Colonic mucosa (tissue), 4 donors: ENCODE measurements around the gene PLIN5. TPM values are rescaled to one million over a fixed set of nuclear protein-coding genes. Genes with fewer than 3 reads are reported as not detected.

ENCODE experiments used
- DNase-seq: peaks from one replicate; pipeline ENCODE4 v3.0.0-alpha.2; 2020
- H3K27ac ChIP-seq: fragments of 200-600 bp; one replicate; pipeline ENCODE4 v1.8.0; 2021
- H3K27me3 ChIP-seq: fragments of 200-600 bp; one replicate; pipeline ENCODE4 v1.8.0; 2021
- H3K36me3 ChIP-seq: fragments of 200-600 bp; one replicate; pipeline ENCODE4 v1.8.0; 2021
- H3K4me1 ChIP-seq: fragments of 200-600 bp; one replicate; pipeline ENCODE4 v1.8.0; 2021; ENCODE audit warnings: mild to moderate bottlenecking
- H3K4me3 ChIP-seq: fragments of 200-600 bp; one replicate; pipeline ENCODE4 v1.8.0; 2021
- H3K9ac ChIP-seq, 2 donors: one replicate each; pipeline ENCODE4 v1.7.0; 2013; ENCODE audit warnings: control low read depth in 2 of 2, low read depth in 2 of 2, low read length in 2 of 2
- H3K9me3 ChIP-seq: fragments of 200-600 bp; one replicate; pipeline ENCODE4 v1.8.0; 2021
- CTCF ChIP-seq: fragments of 200-600 bp; IDR thresholded peaks from one replicate; pipeline ENCODE4 v1.8.0; 2022; ENCODE audit warnings: antibody characterized with exemption, mild to moderate bottlenecking
- intact Hi-C: fragments of 100-400 bp; cut with DNase I; formaldehyde crosslinking; loops from one replicate; pipeline ENCODE4 v1.14.1; 2022
- total RNA-seq, 2 donors: library from RNA; stranded (reverse); fragmentation: NEBNext Ultra II Directional in 1 of 2; extraction: Animal tissue kit (Norgen Biotek cat#: 25700) in 1 of 2; gene quantifications; one replicate each; pipeline ENCODE4 v1.2.1, GENCODE V29; 2021
- donor health status: healthy.
- donor health status: DM: no; HTN: no; CAD: no.
- donor health status: DM: no; HTN: no; CAD: no.

PLIN5 gene
- total RNA-seq, 2 donors from 2014 or later = 2.0 to 3.5 TPM

GRCh38 chr19:4571305-4571917, 36.4 kb upstream of the PLIN5 start:
- H3K9ac ChIP-seq = no peak overlapping the region
- DNase-seq = no peak
- H3K27me3 ChIP-seq = peaks cover 4% of the 10 kb centered on the region
- H3K36me3 ChIP-seq = no peaks in the 10 kb centered on the region
- H3K27ac ChIP-seq = no peak overlapping the region
- H3K4me3 ChIP-seq = no peak overlapping the region
- no peaks in the 10 kb centered on the region for H3K4me1 ChIP-seq
- intact Hi-C loops = no loop called here
- H3K9me3 ChIP-seq = no peaks in the 10 kb centered on the region
- TF ChIP-seq CTCF = no peak

- no peaks in the 10 kb centered on the region for H3K36me3 ChIP-seq
- H3K4me3 ChIP-seq = no peak overlapping the region
- intact Hi-C loops = no loop called here
- no peak for TF ChIP-seq CTCF
- H3K27me3 ChIP-seq = peaks cover 4% of the 10 kb centered on the region
- DNase-seq = no peak
- no peak overlapping the region for H3K9ac ChIP-seq
- no peak overlapping the region for H3K27ac ChIP-seq
- H3K4me1 ChIP-seq = no peaks in the 10 kb centered on the region
- no peaks in the 10 kb centered on the region for H3K9me3 ChIP-seq
Measured at GRCh38 chr19:4570916-4571304, 35.9 kb upstream of the PLIN5 start.

GRCh38 chr19:4570402-4570801, 35.4 kb upstream of the PLIN5 start:
- no peak for TF ChIP-seq CTCF
- intact Hi-C loops = no loop called here

GRCh38 chr19:4568886-4569285, 33.9 kb upstream of the PLIN5 start:
- no peak for TF ChIP-seq CTCF
- intact Hi-C loops = no loop called here
- no peak overlapping the region for H3K9ac ChIP-seq
- no peak overlapping the region for H3K4me3 ChIP-seq
- H3K27me3 ChIP-seq = no peaks in the 10 kb centered on the region
- no peaks in the 10 kb centered on the region for H3K36me3 ChIP-seq
- H3K27ac ChIP-seq = no peak overlapping the region
- H3K4me1 ChIP-seq = no peaks in the 10 kb centered on the region
- H3K9me3 ChIP-seq = no peaks in the 10 kb centered on the region
- no peak for DNase-seq

More at GRCh38 chr19:4570402-4570801, 35.4 kb upstream of the PLIN5 start:
- H3K9me3 ChIP-seq = no peaks in the 10 kb centered on the region
- H3K27ac ChIP-seq = no peak overlapping the region
- no peak overlapping the region for H3K4me3 ChIP-seq
- peaks cover 4% of the 10 kb centered on the region for H3K27me3 ChIP-seq
- DNase-seq = no peak
- H3K4me1 ChIP-seq = no peaks in the 10 kb centered on the region
- H3K9ac ChIP-seq = no peak overlapping the region
- H3K36me3 ChIP-seq = no peaks in the 10 kb centered on the region

GRCh38 chr19:4567584-4568071, 32.6 kb upstream of the PLIN5 start:
- peak; percentile 65 for TF ChIP-seq CTCF
- peak; percentile 73 for DNase-seq
- Histone ChIP-seq H3K36me3 (no peaks in the 10 kb centered on the region), H3K9me3 (no peaks in the 10 kb centered on the region), H3K4me3 (no peak overlapping the region), H3K9ac (no peak overlapping the region), H3K4me1 (no peaks in the 10 kb centered on the region), H3K27me3 (no peaks in the 10 kb centered on the region), H3K27ac (no peak overlapping the region)
- intact Hi-C loops = no loop called here
